ENCODE measurements around the gene TRAF2.
A peak's percentile ranks its signal among the peaks of the same experiment; 100 is the strongest.
"Not testable (repeated sequence)": the region's sequence is repeated elsewhere in the genome, so short reads cannot be mapped to it uniquely, and the experiment has no call there.

Gene TRAF2

DNA sequence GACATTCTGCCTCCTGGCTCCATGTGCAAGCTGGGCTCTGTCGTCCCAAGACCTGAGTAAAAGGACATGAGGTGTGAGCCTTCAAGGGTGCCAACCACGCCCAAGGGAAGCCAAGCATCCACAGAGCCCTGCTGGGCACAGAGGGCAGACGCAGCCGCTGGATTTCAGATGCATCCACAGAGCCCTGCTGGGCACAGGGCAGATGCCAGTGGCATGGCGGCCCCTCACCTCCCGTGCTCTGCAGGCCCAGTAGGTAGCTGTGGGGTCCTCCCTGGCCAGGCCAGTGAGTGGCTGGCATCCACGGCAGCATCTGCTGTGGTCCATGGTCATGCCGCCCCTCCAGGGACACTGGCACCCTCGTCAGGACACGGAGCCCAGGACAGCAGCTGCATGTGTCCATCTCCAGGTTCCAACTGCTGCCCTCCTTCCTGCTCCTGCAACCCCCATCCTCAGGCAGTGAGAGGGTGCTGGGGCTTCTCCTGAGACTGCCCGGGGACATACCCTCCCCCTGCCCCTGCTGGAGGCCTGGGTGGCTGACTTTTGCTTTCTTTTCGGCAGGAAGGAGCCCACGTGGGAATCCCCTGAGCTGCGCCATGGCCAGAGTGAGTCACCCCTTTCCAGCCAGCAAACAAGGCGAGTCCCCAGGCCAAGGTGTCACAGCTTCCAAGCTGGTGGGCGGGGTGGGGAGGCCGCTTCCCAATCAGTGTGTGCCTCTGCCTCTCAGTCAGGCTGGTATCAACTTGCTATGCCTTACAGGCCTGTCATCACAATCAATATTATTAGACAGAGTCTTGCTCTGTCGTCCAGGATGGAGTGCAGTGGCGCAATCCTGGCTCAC is 4.0 kb upstream of the TRAF2 start:
- DNase-seq: peak; percentile 39 to 89

DNA sequence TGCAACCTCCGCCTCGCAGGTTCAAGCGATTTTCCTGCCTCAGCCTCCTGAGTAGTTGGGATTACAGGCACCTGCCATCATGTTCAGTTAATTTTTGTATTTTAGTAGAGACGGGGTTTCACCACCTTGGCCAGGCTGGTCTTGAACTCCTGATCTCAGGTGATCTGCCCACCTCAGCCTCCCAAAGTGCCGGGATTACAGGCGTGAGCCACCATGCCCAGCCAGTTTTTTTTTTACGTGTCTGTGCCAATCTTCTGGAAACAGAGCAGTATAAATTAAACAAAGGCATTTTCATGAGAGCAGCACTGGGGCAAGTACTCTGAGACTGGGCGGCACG is 3.4 kb upstream of the TRAF2 start:
- not testable (repeated sequence) for DNase-seq

DNA sequence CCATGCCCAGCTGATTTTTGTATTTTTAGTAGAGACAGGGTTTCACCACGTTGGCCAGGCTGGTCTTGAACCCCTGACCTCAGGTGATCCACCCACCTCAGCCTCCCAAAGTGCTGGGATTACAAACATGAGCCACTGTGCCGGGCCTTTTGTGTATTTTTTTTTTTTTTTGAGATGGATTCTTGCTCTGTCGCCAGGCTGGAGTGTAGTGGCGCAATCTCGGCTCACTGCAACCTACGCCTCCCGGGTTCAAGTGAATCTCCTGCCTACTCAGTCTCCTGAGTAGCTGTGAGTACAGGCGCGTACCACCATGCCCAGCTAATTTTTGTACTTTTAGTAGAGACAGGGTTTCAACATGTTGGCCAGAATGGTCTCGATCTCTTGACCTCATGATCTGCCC is 2.6 kb upstream of the TRAF2 start:
- not testable (repeated sequence) for DNase-seq

DNA sequence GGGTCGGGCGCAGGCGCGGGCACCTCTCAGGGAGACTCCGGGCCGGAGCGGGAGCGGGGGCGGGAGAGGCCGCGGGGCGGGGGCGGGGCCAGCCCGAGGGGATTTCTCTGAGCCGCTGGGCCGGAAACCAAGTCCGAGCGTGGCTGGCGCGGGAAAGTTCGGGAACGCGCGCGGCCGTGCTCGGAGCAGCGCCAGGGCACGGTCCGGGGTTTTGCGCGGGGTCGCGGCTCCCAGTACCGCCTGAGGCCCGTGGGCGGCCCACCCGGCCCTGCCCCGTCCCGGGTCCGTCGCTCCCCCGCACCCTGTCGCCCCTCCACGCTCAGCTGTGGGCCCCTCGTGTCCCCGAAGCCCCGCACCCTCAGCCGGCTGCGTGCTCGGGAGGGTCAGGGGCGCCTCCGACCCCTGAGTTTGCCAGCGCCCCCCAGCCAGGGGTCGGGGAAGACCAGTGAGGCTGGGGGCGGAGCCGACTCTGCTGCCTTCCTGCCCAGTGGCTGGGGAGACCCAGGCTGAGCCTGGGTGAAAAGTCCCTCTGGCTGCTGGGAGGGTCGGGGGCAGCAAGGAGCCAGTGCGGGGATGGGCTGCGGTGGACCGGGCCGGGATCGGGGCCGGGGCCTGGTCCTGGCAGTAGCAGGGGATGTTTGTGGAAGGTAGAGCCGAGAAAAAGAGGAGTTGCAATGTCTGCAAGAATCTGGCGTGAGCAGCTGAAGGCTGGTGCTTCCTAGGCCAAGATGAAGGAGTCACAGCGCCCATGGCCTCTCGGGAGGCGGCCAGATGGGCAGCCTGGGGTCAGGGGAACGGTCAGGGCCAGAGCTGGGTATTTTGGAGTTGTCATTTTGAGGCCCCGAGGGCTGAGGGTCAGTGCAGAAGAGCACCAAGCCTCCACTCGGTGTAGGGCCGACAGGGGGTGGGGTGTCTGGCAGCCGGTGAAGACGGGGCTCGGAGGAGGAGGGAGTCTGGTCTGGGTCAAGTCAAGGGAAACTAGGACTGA is 588 bp downstream of the TRAF2 start:
- peak in 1 of 2 donors; percentile 94 for DNase-seq

DNA sequence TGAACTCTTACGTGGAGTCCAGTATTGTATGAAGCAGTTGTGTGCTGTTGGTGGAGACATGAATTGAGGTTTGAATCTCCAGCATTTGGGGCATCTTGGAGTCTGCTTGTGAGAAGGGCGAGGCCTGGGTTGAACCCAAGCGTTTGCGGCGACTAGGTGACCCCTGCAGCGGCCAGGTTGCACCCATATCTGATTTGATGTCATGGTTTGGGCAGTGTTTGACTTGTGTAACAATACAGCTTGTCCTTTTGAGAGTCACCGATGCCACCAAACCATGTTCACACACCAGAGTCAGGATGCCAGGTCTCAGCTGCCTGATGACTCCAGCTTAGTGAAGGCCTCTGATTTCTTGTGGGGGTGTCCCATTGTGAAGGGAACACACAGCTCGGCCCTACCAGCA is 2.1 kb downstream of the TRAF2 start:
- DNase-seq: no peak

DNA sequence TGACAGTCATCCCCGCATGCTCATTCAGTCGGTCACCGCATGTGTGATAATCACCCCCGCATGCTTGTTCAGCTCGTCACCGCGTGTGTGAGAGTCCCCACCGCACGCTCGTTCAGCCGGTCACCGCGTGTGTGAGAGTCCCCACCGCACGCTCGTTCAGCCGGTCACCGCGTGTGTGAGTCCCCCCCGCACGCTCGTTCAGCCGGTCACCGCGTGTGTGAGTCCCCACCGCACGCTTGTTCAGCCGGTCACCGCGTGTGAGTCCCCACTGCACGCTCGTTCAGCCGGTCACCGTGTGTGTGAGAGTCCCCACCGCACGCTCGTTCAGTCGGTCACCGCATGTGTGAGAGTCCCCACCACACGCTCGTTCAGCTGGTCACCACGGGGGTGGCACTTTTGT is 3.5 kb downstream of the TRAF2 start:
- no peak for DNase-seq

DNA sequence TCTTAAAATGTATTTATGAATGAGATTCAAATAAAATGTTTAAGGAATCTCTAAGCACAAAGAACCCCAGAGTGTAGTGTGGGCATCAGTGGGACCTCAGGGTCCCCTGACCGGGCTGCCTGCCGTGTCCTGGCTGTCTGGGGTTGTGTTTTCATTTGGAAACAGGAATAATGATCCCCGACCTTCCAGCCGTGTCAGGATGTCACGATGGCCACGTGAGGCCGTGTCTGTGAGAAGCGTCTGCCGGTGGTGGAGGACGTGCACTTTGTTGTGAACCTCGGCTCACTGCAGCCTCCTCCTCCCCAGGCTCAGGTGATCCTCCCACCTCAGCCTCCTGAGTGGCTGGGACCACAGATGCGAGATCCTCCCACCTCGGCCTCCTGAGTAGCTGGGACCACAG is 4.3 kb downstream of the TRAF2 start:
- DNase-seq: no peak

DNA sequence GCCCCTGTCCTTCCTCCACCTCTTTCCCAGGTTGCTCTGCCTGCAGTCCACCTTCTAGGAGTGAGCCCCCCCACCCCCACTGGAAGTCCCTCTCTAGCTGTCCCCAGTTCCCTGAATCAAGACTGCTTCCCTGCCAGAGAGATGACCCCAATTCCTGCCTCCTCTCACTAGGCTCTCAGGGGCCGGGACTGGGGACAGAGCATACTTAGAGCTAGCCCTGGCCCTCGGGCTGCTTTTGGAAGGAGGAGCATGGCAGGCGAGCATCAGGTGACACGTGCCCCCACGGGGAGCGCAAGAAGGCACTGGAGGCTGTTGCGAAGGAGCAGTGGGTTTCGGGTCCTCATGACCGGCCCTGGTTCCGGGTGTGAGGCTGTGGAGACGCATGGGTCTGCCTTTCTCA is 9.7 kb downstream of the TRAF2 start:
- DNase-seq: no peak

DNA sequence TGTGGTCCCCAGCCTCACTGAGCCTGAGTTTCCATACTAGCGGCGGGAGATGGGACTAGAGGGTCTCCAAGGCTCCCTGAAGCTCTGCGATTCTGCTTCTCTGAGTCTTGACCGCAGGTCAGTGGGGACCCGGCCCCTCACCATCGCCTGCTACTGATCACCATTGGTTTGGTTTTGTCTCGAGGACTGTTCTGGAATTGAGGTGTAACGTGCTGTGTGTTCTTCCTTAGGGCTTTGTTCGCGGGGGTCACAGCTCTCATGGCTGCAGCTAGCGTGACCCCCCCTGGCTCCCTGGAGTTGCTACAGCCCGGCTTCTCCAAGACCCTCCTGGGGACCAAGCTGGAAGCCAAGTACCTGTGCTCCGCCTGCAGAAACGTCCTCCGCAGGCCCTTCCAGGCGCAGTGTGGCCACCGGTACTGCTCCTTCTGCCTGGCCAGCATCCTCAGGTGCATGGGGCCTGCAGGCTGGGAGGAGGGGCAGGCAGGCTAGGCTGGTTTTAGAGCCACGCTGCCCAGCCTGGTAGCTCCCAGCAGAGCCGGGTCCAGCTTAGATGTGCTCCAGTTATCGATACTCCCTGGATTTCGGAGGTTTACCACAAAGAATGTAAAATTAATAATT is 12.3 kb downstream of the TRAF2 start:
- DNase-seq: no peak

DNA sequence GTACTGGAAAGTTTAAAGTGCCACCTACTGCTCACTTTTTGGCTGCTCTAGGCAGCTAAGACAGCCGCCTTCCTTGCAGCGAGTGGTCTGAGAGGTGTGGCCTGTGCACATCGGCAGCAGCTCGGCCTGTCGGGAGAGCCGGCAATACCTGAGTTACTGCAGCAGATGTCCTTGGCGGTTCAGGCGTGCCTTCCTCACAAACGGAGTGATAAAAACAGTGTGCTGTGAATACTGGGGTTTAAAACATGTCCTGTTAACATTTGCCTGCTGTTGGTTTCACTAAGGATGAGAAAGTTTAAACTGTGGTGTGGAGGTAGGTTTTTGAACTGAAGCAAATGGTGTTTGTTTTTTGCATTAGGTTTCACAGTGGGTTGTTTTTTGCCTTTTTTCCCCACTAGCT is 12.9 kb downstream of the TRAF2 start:
- no peak for DNase-seq

DNA sequence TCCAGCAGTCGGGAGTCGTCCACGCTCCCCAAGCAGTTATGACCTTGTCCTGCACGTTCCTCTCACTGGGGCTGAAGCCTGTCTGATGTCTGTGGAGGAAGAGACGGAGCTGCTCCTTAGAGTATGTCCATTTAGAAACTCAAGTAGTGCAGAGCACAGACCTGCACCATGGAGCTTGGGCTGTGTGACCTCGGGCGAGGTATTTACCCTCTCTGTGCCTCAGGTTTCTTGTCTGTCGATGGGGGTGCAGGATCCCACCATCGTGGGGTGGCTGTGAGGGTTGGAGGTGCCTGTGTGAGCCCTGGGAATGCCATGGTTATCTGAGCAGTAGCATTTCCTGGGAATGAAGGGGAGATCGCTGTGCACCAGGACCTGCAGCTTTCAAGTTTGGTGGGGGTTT is 14.2 kb downstream of the TRAF2 start:
- DNase-seq: no peak

DNA sequence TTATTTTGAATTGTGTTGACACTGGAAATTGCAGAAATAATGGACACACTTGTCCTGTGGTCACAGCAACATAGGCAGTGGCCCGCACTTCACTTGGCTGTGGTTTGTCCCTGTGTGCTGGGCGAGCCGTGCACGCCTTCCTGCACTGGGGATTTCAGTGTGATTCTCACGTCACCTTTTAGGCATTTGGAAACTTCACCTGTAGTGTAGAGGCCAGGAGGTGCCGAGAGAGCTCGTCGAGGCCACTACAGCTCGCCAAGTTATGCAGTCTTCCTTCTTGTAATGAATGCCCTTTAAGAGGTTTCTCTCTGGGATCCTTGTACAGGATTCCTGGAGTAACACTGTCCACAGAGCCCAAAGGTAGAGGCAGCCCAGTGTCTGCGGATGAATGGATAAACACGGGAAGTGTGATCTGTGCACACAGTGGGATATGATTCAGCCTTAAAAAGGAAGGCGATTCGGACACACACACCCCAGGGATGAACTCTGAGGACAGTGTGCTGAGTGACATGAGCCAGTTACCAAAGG is 14.7 kb downstream of the TRAF2 start:
- DNase-seq: no peak

DNA sequence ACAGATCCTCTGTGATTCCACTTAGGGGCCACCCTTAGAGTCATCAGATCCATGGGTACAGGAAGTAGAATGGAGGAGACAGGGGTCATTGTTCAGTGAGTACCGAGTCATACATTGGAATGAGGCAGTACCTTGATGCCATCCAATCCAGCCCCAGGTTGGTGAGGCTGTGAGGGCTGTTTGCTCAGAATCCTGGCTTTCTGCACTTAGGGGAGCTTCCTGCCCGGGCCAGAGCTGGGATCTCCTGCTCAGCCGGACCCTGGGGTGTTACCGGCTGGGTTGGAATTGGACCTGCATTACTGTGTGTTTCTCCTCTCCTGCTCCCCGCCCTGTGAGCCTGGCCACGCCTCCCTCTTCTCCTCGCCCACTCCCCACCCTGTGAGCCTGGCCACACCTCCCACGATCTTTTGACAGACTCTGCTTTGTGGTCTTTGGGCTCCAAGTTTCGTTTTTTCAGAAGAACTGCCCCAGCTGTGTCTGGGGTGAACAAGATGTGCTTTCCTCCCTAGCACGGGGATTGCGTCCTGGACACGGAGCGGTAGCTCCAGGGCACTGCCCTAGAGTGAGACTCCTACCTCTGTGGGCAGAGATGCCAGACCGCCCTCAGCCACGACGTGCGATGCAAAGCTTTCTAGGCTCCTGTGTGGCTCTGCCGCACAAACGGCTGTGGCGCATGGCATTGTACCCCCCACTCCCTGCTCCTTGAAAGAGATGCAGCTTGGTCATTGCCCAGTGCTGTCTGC is 15.4 kb downstream of the TRAF2 start:
- no peak for DNase-seq

DNA sequence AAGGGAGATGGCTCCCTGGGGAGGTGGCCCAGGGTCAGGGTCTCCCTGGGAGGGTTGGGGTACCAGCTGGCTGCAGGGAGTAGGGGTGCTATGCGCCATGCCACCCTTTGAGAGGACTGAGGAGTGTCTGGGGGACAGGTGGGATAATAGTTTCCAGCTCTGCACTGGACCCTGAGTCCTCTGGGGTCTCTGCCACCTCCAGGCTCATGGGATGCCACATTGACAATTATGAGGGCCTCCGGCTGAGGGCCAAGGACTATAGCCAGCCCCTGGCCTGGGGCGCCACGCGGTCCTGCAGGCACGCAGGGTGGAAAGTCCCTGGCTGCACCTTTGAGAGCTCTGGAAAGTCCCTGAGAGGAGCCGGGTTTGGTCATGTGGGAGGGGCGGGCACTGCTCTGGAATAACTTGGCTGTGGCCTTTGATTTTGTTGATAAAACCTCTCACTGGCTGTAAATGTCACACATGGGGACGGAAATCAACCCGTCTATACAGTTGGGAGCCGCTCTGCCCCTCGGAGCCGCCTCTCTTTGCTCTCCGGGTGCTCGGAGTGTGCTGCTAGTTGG is 16.0 kb downstream of the TRAF2 start:
- no peak for DNase-seq

DNA sequence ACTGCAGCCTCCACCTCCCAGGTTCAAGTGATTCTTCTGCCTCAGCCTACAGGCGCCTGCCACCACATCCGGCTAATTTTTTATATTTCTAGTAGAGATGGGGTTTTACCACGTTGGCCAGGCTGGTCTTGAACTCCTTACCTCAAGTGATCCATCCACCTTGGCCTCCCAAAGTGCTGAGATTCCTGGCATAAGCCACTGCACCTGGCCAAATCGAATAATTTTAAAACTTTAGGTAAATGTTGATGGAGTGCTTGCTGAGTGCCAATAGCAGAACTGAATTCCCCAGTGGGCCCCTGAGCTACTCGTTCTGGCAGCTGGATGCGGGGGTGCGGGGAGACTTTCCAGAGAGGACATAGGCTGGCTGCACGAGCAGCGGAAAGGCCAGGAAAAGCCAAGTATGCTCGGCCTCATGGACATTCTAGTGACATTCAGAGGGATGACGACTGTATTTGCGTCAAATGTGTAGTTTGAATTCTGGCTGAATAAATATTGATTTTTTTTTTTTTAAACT is 16.8 kb downstream of the TRAF2 start:
- DNase-seq: no peak

DNA sequence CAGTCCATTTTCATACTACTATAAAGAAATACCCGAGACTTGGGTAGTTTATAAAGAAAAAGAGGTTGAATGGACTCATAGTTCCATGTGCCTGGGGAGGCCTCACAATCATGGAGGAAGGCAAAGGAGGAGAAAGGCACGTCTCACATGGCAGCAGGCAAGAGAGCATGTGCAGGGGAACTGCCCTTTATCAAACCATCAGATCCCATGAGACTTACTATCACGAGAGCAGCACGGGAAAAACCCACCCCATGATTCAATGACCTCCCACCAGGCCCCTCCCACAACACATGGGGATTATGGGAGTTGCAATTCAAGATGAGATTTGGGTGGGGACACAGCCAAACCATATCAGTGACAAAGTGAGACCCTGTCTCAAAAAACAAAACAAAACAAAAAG is 19.9 kb downstream of the TRAF2 start:
- no peak for DNase-seq

DNA sequence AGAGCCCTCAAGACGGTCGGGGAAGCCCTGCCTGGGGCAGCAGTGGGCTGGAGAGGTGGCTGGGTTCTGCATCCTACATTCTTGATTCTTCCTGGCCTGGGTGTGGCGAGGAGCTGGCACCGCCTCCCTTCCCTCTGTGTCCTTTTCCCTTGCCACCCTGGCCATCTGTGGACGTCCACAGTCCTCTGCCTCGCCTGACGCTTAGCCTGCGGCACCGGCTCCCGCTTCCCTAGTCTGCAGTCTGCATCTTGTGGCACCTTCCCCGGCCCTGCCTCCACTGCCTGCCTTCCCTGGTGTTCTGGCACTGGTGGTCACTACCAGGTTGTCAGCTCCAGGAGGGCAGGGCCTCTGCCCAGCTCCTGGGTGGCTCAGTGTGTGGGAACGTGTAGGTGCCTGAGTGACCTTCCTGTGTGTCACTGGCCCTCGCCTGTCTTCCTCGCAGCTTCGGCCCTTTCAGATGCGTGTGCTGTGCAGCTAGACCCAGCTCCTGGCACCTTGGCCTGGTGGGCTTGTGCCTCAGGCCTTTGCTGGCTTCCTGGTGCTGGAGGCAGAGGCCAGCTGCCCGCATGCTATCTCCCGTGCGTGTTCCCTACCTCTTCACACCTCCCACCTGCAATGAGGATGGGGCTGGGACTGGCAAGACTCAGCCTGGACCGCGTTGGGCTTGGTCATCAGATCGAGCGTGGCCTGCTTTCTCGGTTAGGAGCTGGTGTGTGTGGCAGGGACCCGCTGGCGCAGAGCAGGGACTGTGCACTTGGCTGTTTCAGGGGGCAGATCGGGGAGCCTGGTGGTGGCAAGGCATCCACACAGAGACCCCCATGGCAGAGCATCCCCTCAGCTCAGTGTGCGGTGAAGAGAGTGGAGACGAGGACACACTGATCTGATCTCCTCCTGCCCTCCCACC is 20.9 kb downstream of the TRAF2 start:
- DNase-seq: no peak

DNA sequence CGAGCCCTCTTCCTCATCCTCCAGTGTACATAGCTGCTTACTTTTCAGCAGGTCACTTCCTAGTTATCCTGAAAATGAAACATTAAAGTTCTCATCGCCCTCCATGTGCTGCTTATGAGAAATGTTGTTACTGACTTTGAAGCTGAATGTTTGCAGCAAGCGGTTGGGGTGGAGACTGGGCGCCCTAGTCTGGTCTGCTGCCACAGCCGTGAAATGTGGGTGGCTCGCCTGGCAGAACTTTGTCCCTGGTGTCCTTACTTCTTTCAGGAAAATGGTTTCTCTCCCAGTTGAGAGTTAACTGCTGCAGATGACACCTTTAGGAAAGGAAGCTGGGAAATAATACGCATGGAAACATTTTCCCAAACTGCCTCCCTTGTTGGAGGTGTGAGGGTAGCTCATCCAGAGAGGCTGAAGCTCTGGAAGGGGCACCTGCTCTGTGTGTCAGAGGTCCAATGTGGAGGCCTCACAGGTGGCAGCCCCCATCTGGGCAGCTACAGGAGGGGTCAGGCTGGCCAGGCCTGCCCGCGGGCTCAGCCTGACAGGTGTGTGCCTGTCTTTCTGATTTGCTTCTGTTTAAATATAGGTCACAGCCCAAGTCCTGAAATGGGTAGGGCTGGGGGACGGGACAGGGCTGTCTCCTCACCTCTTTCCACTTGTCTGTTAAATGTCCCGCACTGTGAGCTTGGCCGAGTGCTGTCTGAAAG is 24.0 kb downstream of the TRAF2 start:
- no peak for DNase-seq

DNA sequence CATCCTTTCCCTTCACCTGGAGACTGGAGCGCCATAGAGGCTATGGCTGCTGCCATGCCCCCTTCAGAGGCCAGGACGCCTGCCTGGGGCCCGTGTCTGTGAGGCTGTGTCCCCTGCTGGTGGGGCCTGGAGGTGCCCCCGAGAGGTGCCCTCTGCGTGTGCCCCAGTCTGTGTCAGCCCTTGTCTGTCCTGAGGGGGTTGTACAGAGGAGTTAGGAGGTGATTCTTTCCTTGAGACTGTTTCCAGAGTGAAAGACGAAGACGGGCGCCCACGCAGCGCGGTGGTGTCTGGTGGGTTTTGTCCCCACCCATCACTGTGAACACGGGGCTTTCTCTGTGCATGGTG is 24.6 kb downstream of the TRAF2 start:
- DNase-seq: no peak

DNA sequence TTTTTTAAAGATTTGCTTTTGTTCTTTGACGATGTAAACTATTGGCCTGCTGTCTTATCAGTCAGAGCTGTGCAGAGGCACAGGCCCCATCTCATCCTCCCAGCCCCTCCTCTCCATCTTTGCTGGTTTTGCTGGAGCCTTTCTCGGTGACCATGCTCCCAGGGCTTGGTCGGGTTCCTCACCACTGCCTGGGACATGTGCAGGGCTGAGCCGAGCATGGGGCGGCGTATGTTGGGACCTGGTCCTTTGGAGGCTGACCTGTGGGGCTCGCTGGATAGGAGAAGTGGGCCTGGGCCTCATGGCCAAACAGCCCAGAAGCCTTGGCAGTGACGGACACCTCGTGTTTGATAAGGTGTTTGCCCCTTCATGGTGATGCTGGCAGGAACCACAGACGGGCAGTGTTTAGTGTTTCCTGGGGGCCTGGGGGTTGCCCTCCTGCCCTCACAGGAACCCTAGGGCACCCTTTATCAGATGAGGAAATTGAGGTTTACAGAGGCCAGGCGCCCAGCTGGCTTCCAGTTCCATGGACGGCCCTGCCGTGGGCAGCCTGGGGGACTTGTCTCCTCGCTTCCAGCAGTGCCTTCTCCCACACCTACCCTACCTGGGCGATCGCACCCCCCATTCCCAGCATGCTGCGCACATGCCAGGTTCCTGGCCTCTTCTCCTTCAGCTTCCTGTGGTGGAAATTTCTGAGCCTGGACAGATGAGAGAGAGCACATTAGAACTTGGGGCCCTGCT is 27.6 kb downstream of the TRAF2 start:
- no peak for DNase-seq

Measured in bone marrow (tissue), 2 donors.